ENCODE measurements around the gene TMEFF1.

The TMEFF1 gene

GRCh38 chr9:100485196-100485595 is 12.2 kb downstream of the TMEFF1 start:
- H3K4me3 ChIP-seq (ENCODE audit: low read depth, low read length): no peak overlapping the region
- no peak for DNase-seq (ENCODE audit: low read depth)
- TF ChIP-seq CTCF (IDR thresholded peaks at IDR 0.05; ENCODE audit: low read depth, low read length, missing control alignments): no peak
- in situ Hi-C loops (cut with HindIII; ENCODE audit: low sequenced_read_pairs): no loop called here

- no peak for TF ChIP-seq CTCF (IDR thresholded peaks at IDR 0.05; ENCODE audit: low read depth, low read length, missing control alignments)
- no peak for DNase-seq (ENCODE audit: low read depth)
- in situ Hi-C loops (cut with HindIII; ENCODE audit: low sequenced_read_pairs): no loop called here
- no peak overlapping the region for H3K4me3 ChIP-seq (ENCODE audit: low read depth, low read length)
Observed at GRCh38 chr9:100486479-100487176, 13.7 kb downstream of the TMEFF1 start.

- H3K4me3 ChIP-seq (ENCODE audit: low read depth, low read length): no peak overlapping the region
- in situ Hi-C loops (cut with HindIII; ENCODE audit: low sequenced_read_pairs): no loop called here
- TF ChIP-seq CTCF (IDR thresholded peaks at IDR 0.05; ENCODE audit: low read depth, low read length, missing control alignments): no peak
- no peak for DNase-seq (ENCODE audit: low read depth)
Observed at GRCh38 chr9:100488177-100488576, 15.2 kb downstream of the TMEFF1 start.

GRCh38 chr9:100489836-100490235 is 16.9 kb downstream of the TMEFF1 start:
- no peak for DNase-seq (ENCODE audit: low read depth)
- TF ChIP-seq CTCF (IDR thresholded peaks at IDR 0.05; ENCODE audit: low read depth, low read length, missing control alignments): no peak
- H3K4me3 ChIP-seq (ENCODE audit: low read depth, low read length): no peak overlapping the region
- in situ Hi-C loops (cut with HindIII; ENCODE audit: low sequenced_read_pairs): no loop called here

- no peak for DNase-seq (ENCODE audit: low read depth)
- no peak for TF ChIP-seq CTCF (IDR thresholded peaks at IDR 0.05; ENCODE audit: low read depth, low read length, missing control alignments)
- in situ Hi-C loops (cut with HindIII; ENCODE audit: low sequenced_read_pairs): no loop called here
Observed at GRCh38 chr9:100492952-100493351, 20.0 kb downstream of the TMEFF1 start.

GRCh38 chr9:100498592-100498991 is 25.6 kb downstream of the TMEFF1 start:
- in situ Hi-C loops (cut with HindIII; ENCODE audit: low sequenced_read_pairs): no loop called here
- no peak for TF ChIP-seq CTCF (IDR thresholded peaks at IDR 0.05; ENCODE audit: low read depth, low read length, missing control alignments)
- no peak overlapping the region for H3K4me3 ChIP-seq (ENCODE audit: low read depth, low read length)
- no peak for DNase-seq (ENCODE audit: low read depth)

More at GRCh38 chr9:100492952-100493351, 20.0 kb downstream of the TMEFF1 start:
- no peak overlapping the region for H3K4me3 ChIP-seq (ENCODE audit: low read depth, low read length)
